K562 (cell line): ENCODE results near the gene MRPL40. TPM values are rescaled to one million over a fixed set of nuclear protein-coding genes. Genes with fewer than 3 reads are reported as not detected.
A peak's percentile ranks its signal among the peaks of the same experiment; 100 is the strongest.

ENCODE experiments used
- ARID1B ChIP-seq: fragments of 450-650 bp; IDR thresholded peaks from 2 replicates; pipeline ENCODE4 v1.6.1; 2016; ENCODE audit warnings: antibody characterized with exemption, mild to moderate bottlenecking, inconsistent platforms
- BCL6 ChIP-seq: fragments of 250-450 bp; sonication (Bioruptor Pico); IDR thresholded peaks from 2 replicates; pipeline ENCODE4 v1.4.0; 2020
- CBFA2T2 ChIP-seq: fragments of 450-650 bp; conservative IDR thresholded peaks from 2 replicates; pipeline ENCODE4 v1.6.1; 2017; ENCODE audit warnings: mild to moderate bottlenecking
- CBX1 ChIP-seq: sonication (generic); IDR thresholded peaks from 2 replicates; pipeline ENCODE4 v1.6.1; 2016; ENCODE audit warnings: antibody characterized with exemption, low read depth, mild to moderate bottlenecking
- CSDE1 ChIP-seq, 2 experiments: fragments of 450-650 bp; IDR thresholded peaks; 2 replicates each; pipeline ENCODE4 v1.6.1; 2016; ENCODE audit warnings: mild to moderate bottlenecking in 1 of 2
- E4F1 ChIP-seq: fragments of 250-450 bp; sonication (Bioruptor Pico); IDR thresholded peaks from 2 replicates; pipeline ENCODE4 v1.5.0; 2021; ENCODE audit warnings: mild to moderate bottlenecking, borderline replicate concordance
- ETS2 ChIP-seq: IDR thresholded peaks from 2 replicates; pipeline ENCODE4 v1.6.1; 2016; ENCODE audit warnings: borderline replicate concordance, missing genetic modification characterization, mild to moderate bottlenecking, moderate library complexity, missing compliant biosample characterization; ENCODE audit not compliant: poor library complexity, severe bottlenecking
- ETV5 ChIP-seq: sonication (generic); formaldehyde crosslinking; IDR thresholded peaks from 2 replicates; pipeline ENCODE4 v1.4.0; 2020; ENCODE audit warnings: low read depth, mild to moderate bottlenecking, missing genetic modification reagents
- FIP1L1 ChIP-seq: fragments of 200-400 bp; formaldehyde crosslinking; IDR thresholded peaks from 2 replicates; pipeline ENCODE4 v1.6.1; 2018; ENCODE audit warnings: mild to moderate bottlenecking, low read depth, low read length; ENCODE audit not compliant: poor library complexity, severe bottlenecking
- GATAD2A ChIP-seq: fragments of 450-650 bp; IDR thresholded peaks from 2 replicates; pipeline ENCODE4 v1.6.1; 2017
- HNRNPLL ChIP-seq: fragments of 200-400 bp; formaldehyde crosslinking; IDR thresholded peaks from 2 replicates; pipeline ENCODE4 v1.6.1; 2017; ENCODE audit warnings: low read length, low read depth, mild to moderate bottlenecking; ENCODE audit not compliant: poor library complexity, severe bottlenecking
- JUND ChIP-seq, 2 experiments: IDR thresholded peaks; 2 replicates in 1 of 2; 3 replicates in 1 of 2; pipeline ENCODE4 v1.6.1; 2011; ENCODE audit warnings: borderline replicate concordance in 2 of 2, low read depth in 2 of 2, low read length in 2 of 2, improper control_type of control experiment in 1 of 2, missing biosample characterization in 1 of 2, missing genetic modification characterization in 1 of 2, missing genetic modification reagents in 1 of 2
- KLF1 ChIP-seq: fragments of 450-650 bp; IDR thresholded peaks from 2 replicates; pipeline ENCODE4 v1.6.1; 2016; ENCODE audit warnings: missing genetic modification characterization, missing compliant biosample characterization
- KLF10 ChIP-seq: fragments of 250-450 bp; sonication (Bioruptor Pico); IDR thresholded peaks from 2 replicates; pipeline ENCODE4 v1.6.1; 2021; ENCODE audit warnings: matching md5 sums
- KLF16 ChIP-seq: IDR thresholded peaks from 2 replicates; pipeline ENCODE4 v1.6.1; 2016; ENCODE audit warnings: antibody characterized with exemption
- LARP7 ChIP-seq: fragments of 450-650 bp; IDR thresholded peaks from 2 replicates; pipeline ENCODE4 v1.6.1; 2016
- MNT ChIP-seq, 2 experiments: fragments of 450-650 bp; conservative IDR thresholded peaks; 2 replicates each; pipeline ENCODE4 v1.6.1; 2017; ENCODE audit warnings: mild to moderate bottlenecking in 2 of 2, moderate library complexity in 2 of 2
- NEUROD1 ChIP-seq: fragments of 150-350 bp; IDR thresholded peaks from 2 replicates; pipeline ENCODE4 v1.6.1; 2014; ENCODE audit warnings: borderline replicate concordance, low read length, low read depth; ENCODE audit not compliant: partially characterized antibody
- NFRKB ChIP-seq: fragments of 450-650 bp; IDR thresholded peaks from 2 replicates; pipeline ENCODE4 v1.6.1; 2016; ENCODE audit warnings: low read depth
- PTBP1 ChIP-seq: fragments of 200-400 bp; formaldehyde crosslinking; IDR thresholded peaks from 2 replicates; pipeline ENCODE4 v1.6.1; 2017; ENCODE audit warnings: low read depth, low read length
- ZBED1 ChIP-seq: IDR thresholded peaks from 2 replicates; pipeline ENCODE4 v1.6.1; 2014
- ZFX ChIP-seq: sonication (generic); formaldehyde crosslinking; IDR thresholded peaks from 2 replicates; pipeline ENCODE4 v1.8.0; 2022; ENCODE audit warnings: mild to moderate bottlenecking, missing genetic modification reagents, moderate library complexity
- ZNF232 ChIP-seq: sonication (generic); formaldehyde crosslinking; IDR thresholded peaks from 2 replicates; pipeline ENCODE4 v1.8.0; 2022; ENCODE audit warnings: mild to moderate bottlenecking, missing genetic modification reagents
- ZNF253 ChIP-seq: fragments of 250-450 bp; sonication (Bioruptor Pico); conservative IDR thresholded peaks from 2 replicates; pipeline ENCODE4 v1.6.1; 2021; ENCODE audit warnings: mild to moderate bottlenecking
- ZNF324 ChIP-seq: fragments of 250-450 bp; sonication (Bioruptor Pico); IDR thresholded peaks from 2 replicates; pipeline ENCODE4 v1.4.0; 2020; ENCODE audit warnings: mild to moderate bottlenecking
- polyA plus RNA-seq, 8 experiments: library from polyadenylated mRNA; depleted of rRNA in 4 of 8; stranded (reverse) in 5 of 8; unstranded in 3 of 8; fragments of >200 nt; fragmentation: Nextera tagmentation in 2 of 8; fragmentation: Illumina TruSeq in 1 of 8; extraction: Ambion mirVana in 2 of 8; extraction: Trizol in 1 of 8; gene quantifications; 2 replicates each; pipeline versions ENCODE4 v1.2.1 to v1.2.3, GENCODE V29; 2011 to 2014; ENCODE audit warnings: inconsistent platforms in 1 of 8, missing spikeins in 1 of 8
- total RNA-seq, 7 experiments: library from RNA; depleted of rRNA in 6 of 7; stranded (reverse); fragments of >200 nt in 6 of 7; fragmentation: Illumina TruSeq in 2 of 7; extraction: Trizol in 2 of 7; gene quantifications; 2 replicates each; pipeline versions ENCODE4 v1.2.1 to v1.2.3, GENCODE V29; 2011 to 2021; ENCODE audit warnings: low replicate concordance in 1 of 7

MRPL40 gene
- total and polyA plus RNA-seq, 9 of the 15 experiments (the other 6 are each of a cell fraction or from before 2014, with no cell fraction given), result 132 to 652 (median 208) TPM

GRCh38 chr22:19447330-19448075 lies 15.2 kb downstream of the MRPL40 start, which contains the start of gene C22orf39 (continued):
- no peak for TF ChIP-seq MNT (conservative IDR thresholded peaks at IDR 0.05)
- TF ChIP-seq ZBED1, result peak; percentile 90; the same call in 1 of the 2 replicates
- peak; percentile 98 for TF ChIP-seq NEUROD1
- peak; percentile 84; the same call in 1 of the 2 replicates for TF ChIP-seq KLF1 (tag)
- TF ChIP-seq E4F1 (CRISPR knock-in tag), result no peak
- TF ChIP-seq BCL6 (CRISPR knock-in tag), result no peak
- no peak for TF ChIP-seq ETV5 (CRISPR knock-in tag)
- TF ChIP-seq FIP1L1, result peak; percentile 96
- peak; percentile 64 for TF ChIP-seq JUND (IDR thresholded peaks at IDR 0.05; ENCODE audit: borderline replicate concordance, low read depth, low read length)
- TF ChIP-seq JUND (tag; IDR thresholded peaks at IDR 0.05; ENCODE audit: borderline replicate concordance, low read depth, low read length), result 0 out of 3 replicates have a peak, but pooled peaks have one; percentile 0
- TF ChIP-seq ZFX (CRISPR knock-in tag), result no peak
- peak; percentile 79 for TF ChIP-seq HNRNPLL
- no peak for TF ChIP-seq ZNF232 (CRISPR knock-in tag)
- TF ChIP-seq CBFA2T2, result peak; percentile 52
- no peak for TF ChIP-seq ETS2 (tag)
- peak; percentile 7; the same call in 1 of the 2 replicates for TF ChIP-seq LARP7
- TF ChIP-seq GATAD2A, result peak; percentile 52; the same call in 1 of the 2 replicates
- no peak for TF ChIP-seq ZNF253 (CRISPR knock-in tag)
- no peak for TF ChIP-seq KLF16
- no peak for TF ChIP-seq CSDE1 (IDR thresholded peaks at IDR 0.05)
- TF ChIP-seq NFRKB, result peak; percentile 74; the same call in 1 of the 2 replicates
- peak; percentile 92 for TF ChIP-seq CBX1
- TF ChIP-seq ZNF324 (CRISPR knock-in tag), result no peak
- TF ChIP-seq ARID1B, result no peak; the same call in 1 of the 2 replicates
- TF ChIP-seq KLF10 (CRISPR knock-in tag), result no peak
- no peak for TF ChIP-seq PTBP1
